ENCODE results near the gene ACOXL. TPM values are rescaled to one million over a fixed set of nuclear protein-coding genes. Genes with fewer than 3 reads are reported as not detected.

Gene ACOXL
- total and polyA plus RNA-seq, 2 donors (not counting 3 experiments of a cell fraction or from before 2014, with no cell fraction given) = not detected

GRCh38 chr2:110957293-110957692, 224.9 kb downstream of the ACOXL start:
- no peaks in the 10 kb centered on the region for H3K4me1 ChIP-seq (ENCODE audit: control insufficient read depth, extremely low read depth, insufficient read depth, low read length)
- FAIRE-seq = no peak
- dilution Hi-C loops (cut with MboI; ENCODE audit: extremely low pct_ligation_motif_present, low sequenced_read_pairs) (no loop called here), intact Hi-C loops (cut with micrococcal nuclease) (no loop called here)
- TF ChIP-seq POLR2AphosphoS5 (IDR thresholded peaks at IDR 0.05; ENCODE audit: insufficient read depth, low read depth, low read length) (no peak), MAX (IDR thresholded peaks at IDR 0.05; ENCODE audit: insufficient read depth, insufficient read length) (no peak), GATA2 (IDR thresholded peaks at IDR 0.05; ENCODE audit: insufficient read depth, insufficient read length, low read depth, low read length) (no peak), JUN (IDR thresholded peaks at IDR 0.05; ENCODE audit: borderline replicate concordance, insufficient read depth, insufficient read length, low read depth) (no peak), FOS (IDR thresholded peaks at IDR 0.05; ENCODE audit: borderline replicate concordance, insufficient read depth, low read length) (no peak), MYC (IDR thresholded peaks at IDR 0.05; ENCODE audit: low read depth, low read length) (no peak), EZH2 (IDR thresholded peaks at IDR 0.05; ENCODE audit: borderline replicate concordance, low read depth, low read length, severe bottlenecking) (no peak), POLR2A (IDR thresholded peaks at IDR 0.05; ENCODE audit: low read depth, low read length) (no peak)
- TF ChIP-seq, protein P1, sequence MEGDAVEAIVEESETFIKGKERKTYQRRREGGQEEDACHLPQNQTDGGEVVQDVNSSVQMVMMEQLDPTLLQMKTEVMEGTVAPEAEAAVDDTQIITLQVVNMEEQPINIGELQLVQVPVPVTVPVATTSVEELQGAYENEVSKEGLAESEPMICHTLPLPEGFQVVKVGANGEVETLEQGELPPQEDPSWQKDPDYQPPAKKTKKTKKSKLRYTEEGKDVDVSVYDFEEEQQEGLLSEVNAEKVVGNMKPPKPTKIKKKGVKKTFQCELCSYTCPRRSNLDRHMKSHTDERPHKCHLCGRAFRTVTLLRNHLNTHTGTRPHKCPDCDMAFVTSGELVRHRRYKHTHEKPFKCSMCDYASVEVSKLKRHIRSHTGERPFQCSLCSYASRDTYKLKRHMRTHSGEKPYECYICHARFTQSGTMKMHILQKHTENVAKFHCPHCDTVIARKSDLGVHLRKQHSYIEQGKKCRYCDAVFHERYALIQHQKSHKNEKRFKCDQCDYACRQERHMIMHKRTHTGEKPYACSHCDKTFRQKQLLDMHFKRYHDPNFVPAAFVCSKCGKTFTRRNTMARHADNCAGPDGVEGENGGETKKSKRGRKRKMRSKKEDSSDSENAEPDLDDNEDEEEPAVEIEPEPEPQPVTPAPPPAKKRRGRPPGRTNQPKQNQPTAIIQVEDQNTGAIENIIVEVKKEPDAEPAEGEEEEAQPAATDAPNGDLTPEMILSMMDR (IDR thresholded peaks at IDR 0.05; ENCODE audit: extremely low read depth in 1 of 2, insufficient read depth in 1 of 2, low read depth in 1 of 2, low read length in 2 of 2) = no peak
- DNase-seq (ENCODE audit: low read depth, low spot score) = no peak
- no peaks in the 10 kb centered on the region for H3K36me3 ChIP-seq (ENCODE audit: control insufficient read depth in 2 of 2, extremely low read depth in 1 of 2, insufficient read depth in 2 of 2, low read length in 2 of 2)
- no TSS peak for BruUV-seq (replicated peaks)
- no peak overlapping the region for H2AFZ ChIP-seq (ENCODE audit: low read depth, low read length)
- ChIA-PET CTCF (no interaction called here), POLR2A (no interaction called here)
- peaks cover 17 to 36% of the 10 kb centered on the region in 2 experiments for H3K27me3 ChIP-seq (ENCODE audit: control insufficient read depth in 2 of 2, insufficient read depth in 2 of 2, low read length in 2 of 2)
- no peak overlapping the region for H3K4me2 ChIP-seq (ENCODE audit: insufficient read depth, low read length)
- no peaks in the 10 kb centered on the region for H3K9me1 ChIP-seq (replicated peaks; ENCODE audit: control insufficient read depth, extremely low read depth, insufficient read depth, low read length)
- no peaks in the 10 kb centered on the region for H4K20me1 ChIP-seq (replicated peaks; ENCODE audit: control insufficient read depth, extremely low read depth, insufficient read depth, low read length)
- H3K4me3 ChIP-seq (replicated peaks in 1 of 3; ENCODE audit: insufficient read depth in 1 of 3, low read depth in 1 of 3, low read length in 3 of 3) = no peak overlapping the region
- no peak overlapping the region for H3K27ac ChIP-seq (ENCODE audit: insufficient read depth, low read depth, low read length)
- H3K9me3 ChIP-seq (replicated peaks; ENCODE audit: control insufficient read depth, insufficient read depth, low read length) = no peaks in the 10 kb centered on the region
- no peak overlapping the region for H3K9ac ChIP-seq (replicated peaks; ENCODE audit: extremely low read depth, insufficient read depth, low read length)
- no peaks in the 10 kb centered on the region for H3K79me2 ChIP-seq (ENCODE audit: control insufficient read depth, insufficient read depth, low read length)
